GM12878 (cell line): ENCODE data around the gene SRL.

Source experiments
- DPF2 ChIP-seq: fragments of 450-650 bp; IDR thresholded peaks from 2 replicates; pipeline ENCODE4 v1.6.1; 2017; ENCODE audit warnings: mild to moderate bottlenecking
- EZH2 ChIP-seq: IDR thresholded peaks from 2 replicates; pipeline ENCODE4 v1.6.1; 2012; ENCODE audit warnings: low read depth, mild to moderate bottlenecking, control low read depth, inconsistent platforms, low read length, borderline replicate concordance; ENCODE audit not compliant: control insufficient read depth
- MEF2A ChIP-seq: IDR thresholded peaks from 2 replicates; pipeline ENCODE4 v1.6.1; 2011; ENCODE audit warnings: low read depth, mild to moderate bottlenecking, low read length, moderate library complexity; ENCODE audit not compliant: insufficient read depth
- NR2C2 ChIP-seq: IDR thresholded peaks from 2 replicates; pipeline ENCODE4 v1.6.1; 2011; ENCODE audit warnings: borderline replicate concordance, low read depth; ENCODE audit not compliant: control insufficient read depth, insufficient read length
- PAX8 ChIP-seq: fragments of 450-650 bp; IDR thresholded peaks from 2 replicates; pipeline ENCODE4 v1.6.1; 2017; ENCODE audit warnings: mild to moderate bottlenecking, moderate library complexity
- PML ChIP-seq: IDR thresholded peaks from 2 replicates; pipeline ENCODE4 v1.6.1; 2012; ENCODE audit warnings: low read length, inconsistent platforms
- SMC3 ChIP-seq: IDR thresholded peaks from 2 replicates; pipeline ENCODE4 v1.6.1; 2011; ENCODE audit warnings: low read length, improper control_type of control experiment, borderline replicate concordance
- SUPT20H ChIP-seq: IDR thresholded peaks from 2 replicates; pipeline ENCODE4 v1.6.1; 2011; ENCODE audit warnings: low read depth, mild to moderate bottlenecking, low read length, moderate library complexity, borderline replicate concordance; ENCODE audit not compliant: control insufficient read depth
- TF ChIP-seq, protein P1 (sequence below): fragments of 450-650 bp; IDR thresholded peaks from 2 replicates; pipeline ENCODE4 v1.6.1; 2016; ENCODE audit warnings: mild to moderate bottlenecking
- TF ChIP-seq, protein P2 (sequence below), 3 experiments: IDR thresholded peaks in 2 of 3; conservative IDR thresholded peaks in 1 of 3; 2 replicates each; pipeline ENCODE4 v1.5.1; 2011; ENCODE audit warnings: low read depth in 3 of 3, low read length in 3 of 3, mild to moderate bottlenecking in 3 of 3, control low read depth in 2 of 3, moderate library complexity in 2 of 3, inconsistent platforms in 1 of 3, mixed read lengths in 1 of 3; ENCODE audit not compliant: control insufficient read depth in 2 of 3, insufficient read depth in 1 of 3; ENCODE audit errors: extremely low read depth in 1 of 3
- TF ChIP-seq, protein P3 (sequence below): fragments of 450-650 bp; IDR thresholded peaks from 2 replicates; pipeline ENCODE4 v1.6.1; 2018; ENCODE audit warnings: mild to moderate bottlenecking, low read depth, moderate library complexity; ENCODE audit not compliant: partially characterized antibody

DNA sequence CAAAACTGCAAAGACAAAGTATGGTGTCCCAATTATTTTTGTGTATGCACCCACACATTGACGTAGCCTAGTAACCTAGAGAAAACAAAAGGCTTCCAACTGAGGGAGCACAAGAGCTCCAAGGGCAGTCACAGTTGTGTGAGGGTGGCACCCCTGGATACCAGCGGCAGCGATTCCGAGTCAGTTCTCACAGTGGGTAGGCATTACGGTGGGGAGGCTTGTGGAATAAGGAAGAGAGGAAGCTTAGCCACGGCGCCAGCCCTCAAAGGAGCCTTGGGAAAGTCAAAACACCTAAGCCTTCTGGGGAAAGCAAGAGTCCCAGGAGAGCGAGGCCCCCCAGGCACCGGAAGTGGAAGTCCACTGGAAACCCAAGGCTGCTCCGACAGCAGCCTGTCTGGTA lies 94.6 kb downstream of the SRL start:
- TF ChIP-seq EZH2 (no peak), SUPT20H (no peak), SMC3 (no peak), PAX8 (no peak), DPF2 (no peak), NR2C2 (no peak), PML (no peak), MEF2A (no peak)
- TF ChIP-seq, protein P1, sequence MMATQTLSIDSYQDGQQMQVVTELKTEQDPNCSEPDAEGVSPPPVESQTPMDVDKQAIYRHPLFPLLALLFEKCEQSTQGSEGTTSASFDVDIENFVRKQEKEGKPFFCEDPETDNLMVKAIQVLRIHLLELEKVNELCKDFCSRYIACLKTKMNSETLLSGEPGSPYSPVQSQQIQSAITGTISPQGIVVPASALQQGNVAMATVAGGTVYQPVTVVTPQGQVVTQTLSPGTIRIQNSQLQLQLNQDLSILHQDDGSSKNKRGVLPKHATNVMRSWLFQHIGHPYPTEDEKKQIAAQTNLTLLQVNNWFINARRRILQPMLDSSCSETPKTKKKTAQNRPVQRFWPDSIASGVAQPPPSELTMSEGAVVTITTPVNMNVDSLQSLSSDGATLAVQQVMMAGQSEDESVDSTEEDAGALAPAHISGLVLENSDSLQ, result no peak
- TF ChIP-seq, protein P2, sequence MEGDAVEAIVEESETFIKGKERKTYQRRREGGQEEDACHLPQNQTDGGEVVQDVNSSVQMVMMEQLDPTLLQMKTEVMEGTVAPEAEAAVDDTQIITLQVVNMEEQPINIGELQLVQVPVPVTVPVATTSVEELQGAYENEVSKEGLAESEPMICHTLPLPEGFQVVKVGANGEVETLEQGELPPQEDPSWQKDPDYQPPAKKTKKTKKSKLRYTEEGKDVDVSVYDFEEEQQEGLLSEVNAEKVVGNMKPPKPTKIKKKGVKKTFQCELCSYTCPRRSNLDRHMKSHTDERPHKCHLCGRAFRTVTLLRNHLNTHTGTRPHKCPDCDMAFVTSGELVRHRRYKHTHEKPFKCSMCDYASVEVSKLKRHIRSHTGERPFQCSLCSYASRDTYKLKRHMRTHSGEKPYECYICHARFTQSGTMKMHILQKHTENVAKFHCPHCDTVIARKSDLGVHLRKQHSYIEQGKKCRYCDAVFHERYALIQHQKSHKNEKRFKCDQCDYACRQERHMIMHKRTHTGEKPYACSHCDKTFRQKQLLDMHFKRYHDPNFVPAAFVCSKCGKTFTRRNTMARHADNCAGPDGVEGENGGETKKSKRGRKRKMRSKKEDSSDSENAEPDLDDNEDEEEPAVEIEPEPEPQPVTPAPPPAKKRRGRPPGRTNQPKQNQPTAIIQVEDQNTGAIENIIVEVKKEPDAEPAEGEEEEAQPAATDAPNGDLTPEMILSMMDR (IDR thresholded peaks at IDR 0.05 in 2 of 3, conservative IDR thresholded peaks at IDR 0.05 in 1 of 3; ENCODE audit: control insufficient read depth in 2 of 3, extremely low read depth in 1 of 3, insufficient read depth in 1 of 3, low read depth in 3 of 3, low read length in 3 of 3), result no peak
- TF ChIP-seq, protein P3, sequence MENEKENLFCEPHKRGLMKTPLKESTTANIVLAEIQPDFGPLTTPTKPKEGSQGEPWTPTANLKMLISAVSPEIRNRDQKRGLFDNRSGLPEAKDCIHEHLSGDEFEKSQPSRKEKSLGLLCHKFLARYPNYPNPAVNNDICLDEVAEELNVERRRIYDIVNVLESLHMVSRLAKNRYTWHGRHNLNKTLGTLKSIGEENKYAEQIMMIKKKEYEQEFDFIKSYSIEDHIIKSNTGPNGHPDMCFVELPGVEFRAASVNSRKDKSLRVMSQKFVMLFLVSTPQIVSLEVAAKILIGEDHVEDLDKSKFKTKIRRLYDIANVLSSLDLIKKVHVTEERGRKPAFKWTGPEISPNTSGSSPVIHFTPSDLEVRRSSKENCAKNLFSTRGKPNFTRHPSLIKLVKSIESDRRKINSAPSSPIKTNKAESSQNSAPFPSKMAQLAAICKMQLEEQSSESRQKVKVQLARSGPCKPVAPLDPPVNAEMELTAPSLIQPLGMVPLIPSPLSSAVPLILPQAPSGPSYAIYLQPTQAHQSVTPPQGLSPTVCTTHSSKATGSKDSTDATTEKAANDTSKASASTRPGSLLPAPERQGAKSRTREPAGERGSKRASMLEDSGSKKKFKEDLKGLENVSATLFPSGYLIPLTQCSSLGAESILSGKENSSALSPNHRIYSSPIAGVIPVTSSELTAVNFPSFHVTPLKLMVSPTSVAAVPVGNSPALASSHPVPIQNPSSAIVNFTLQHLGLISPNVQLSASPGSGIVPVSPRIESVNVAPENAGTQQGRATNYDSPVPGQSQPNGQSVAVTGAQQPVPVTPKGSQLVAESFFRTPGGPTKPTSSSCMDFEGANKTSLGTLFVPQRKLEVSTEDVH, result no peak
